CD14-positive monocyte (primary cell): ENCODE results near the gene C3orf70. TPM values are rescaled to one million over a fixed set of nuclear protein-coding genes. Genes with fewer than 3 reads are reported as not detected.

Source experiments
- DNase-seq, 3 donors: peaks; one replicate each; pipeline ENCODE4 v3.0.0-alpha.2; 2011 to 2022
- H2AFZ ChIP-seq: 2 replicates; pipeline ENCODE4 v1.6.0; 2012; ENCODE audit warnings: mild to moderate bottlenecking, low read depth, low read length, inconsistent platforms; ENCODE audit not compliant: insufficient read depth, poor library complexity, severe bottlenecking
- H3K27ac ChIP-seq, 2 donors: 1 replicate in 1 of 2; 2 replicates in 1 of 2; pipeline ENCODE4 v1.5.1; 2012 to 2013; ENCODE audit warnings: low read length in 2 of 2, control low read depth in 1 of 2, inconsistent platforms in 1 of 2, low read depth in 1 of 2, mild to moderate bottlenecking in 1 of 2
- H3K27me3 ChIP-seq, 2 donors: one replicate each; pipeline versions ENCODE4 v1.6.0 to v1.6.1; 2011 to 2013; ENCODE audit warnings: low read length in 2 of 2; ENCODE audit not compliant: control insufficient read depth in 2 of 2, insufficient read depth in 2 of 2
- H3K36me3 ChIP-seq, 2 donors: replicated peaks in 1 of 2; 1 replicate in 1 of 2; 2 replicates in 1 of 2; pipeline versions ENCODE4 v1.5.1 to v1.6.1; 2012 to 2013; ENCODE audit warnings: low read length in 2 of 2, control low read depth in 1 of 2, inconsistent platforms in 1 of 2, mild to moderate bottlenecking in 1 of 2; ENCODE audit not compliant: insufficient read depth in 2 of 2, control insufficient read depth in 1 of 2
- H3K4me1 ChIP-seq, 2 donors: 1 replicate in 1 of 2; 2 replicates in 1 of 2; pipeline versions ENCODE4 v1.5.1 to v1.6.1; 2012 to 2013; ENCODE audit warnings: low read length in 2 of 2, control low read depth in 1 of 2, inconsistent platforms in 1 of 2, mild to moderate bottlenecking in 1 of 2, moderate library complexity in 1 of 2; ENCODE audit not compliant: insufficient read depth in 2 of 2, control insufficient read depth in 1 of 2
- H3K4me2 ChIP-seq: replicated peaks from 2 replicates; pipeline ENCODE3; 2012; ENCODE audit warnings: low read length, moderate library complexity, mild to moderate bottlenecking; ENCODE audit not compliant: poor library complexity, severe bottlenecking; ENCODE audit errors: extremely low read depth
- H3K4me3 ChIP-seq, 3 experiments: fragments of 200-600 bp in 1 of 3; sonication (generic) in 1 of 3; replicated peaks in 1 of 3; 1 replicate in 2 of 3; 2 replicates in 1 of 3; pipeline ENCODE4 v1.5.1; 2011 to 2013; ENCODE audit warnings: low read length in 3 of 3, mild to moderate bottlenecking in 3 of 3, control low read depth in 2 of 3, low read depth in 2 of 3, inconsistent platforms in 1 of 3, moderate library complexity in 1 of 3
- H3K79me2 ChIP-seq: 2 replicates; pipeline ENCODE4 v1.6.0; 2012; ENCODE audit warnings: mild to moderate bottlenecking, control low read depth, inconsistent platforms, low read length, moderate library complexity; ENCODE audit not compliant: insufficient read depth
- H3K9ac ChIP-seq: 2 replicates; pipeline ENCODE4 v1.6.0; 2017; ENCODE audit warnings: low read length, mild to moderate bottlenecking; ENCODE audit not compliant: insufficient read depth, poor library complexity, severe bottlenecking
- H3K9me3 ChIP-seq, 2 donors: replicated peaks in 1 of 2; 1 replicate in 1 of 2; 2 replicates in 1 of 2; pipeline versions ENCODE4 v1.5.1 to v1.6.1; 2012 to 2013; ENCODE audit warnings: low read length in 2 of 2, control low read depth in 1 of 2; ENCODE audit not compliant: control insufficient read depth in 1 of 2, insufficient read depth in 1 of 2
- H4K20me1 ChIP-seq: 2 replicates; pipeline ENCODE4 v1.6.0; 2012; ENCODE audit warnings: mild to moderate bottlenecking, low read length, control low read depth, moderate library complexity; ENCODE audit not compliant: insufficient read depth
- H3K27ac Mint-ChIP-seq, 7 donors: one replicate each; pipeline ENCODE4 v1.8.0; 2020; ENCODE audit warnings: mild to moderate bottlenecking in 7 of 7, mixed read lengths in 7 of 7, moderate library complexity in 6 of 7, inconsistent platforms in 2 of 7
- H3K27me3 Mint-ChIP-seq, 3 donors: one replicate each; pipeline ENCODE4 v1.8.0; 2021 to 2022; ENCODE audit warnings: low read depth in 3 of 3, mild to moderate bottlenecking in 3 of 3, mixed read lengths in 3 of 3, moderate library complexity in 3 of 3, inconsistent platforms in 1 of 3
- H3K36me3 Mint-ChIP-seq, 2 donors: one replicate each; pipeline ENCODE4 v1.8.0; 2020; ENCODE audit warnings: mixed read lengths in 2 of 2, inconsistent platforms in 1 of 2, mild to moderate bottlenecking in 1 of 2
- H3K4me1 Mint-ChIP-seq: one replicate; pipeline ENCODE4 v1.8.0; 2020; ENCODE audit warnings: mild to moderate bottlenecking, mixed read lengths
- H3K4me3 Mint-ChIP-seq, 2 donors: one replicate each; pipeline ENCODE4 v1.8.0; 2020; ENCODE audit warnings: mild to moderate bottlenecking in 2 of 2, mixed read lengths in 2 of 2, moderate library complexity in 1 of 2
- H3K9me3 Mint-ChIP-seq, 7 donors: one replicate each; pipeline ENCODE4 v1.8.0; 2020 to 2022; ENCODE audit warnings: mixed read lengths in 7 of 7, mild to moderate bottlenecking in 6 of 7, moderate library complexity in 6 of 7, inconsistent platforms in 2 of 7
- CTCF ChIP-seq: fragments of 200-600 bp; IDR thresholded peaks from one replicate; pipeline ENCODE4 v1.8.0; 2022; ENCODE audit warnings: antibody characterized with exemption, mild to moderate bottlenecking
- WGBS: methylation state at CpG from one replicate; pipeline ENCODE4 v1.1.5; 2013; ENCODE audit warnings: missing lambda C conversion rate; ENCODE audit not compliant: insufficient coverage; 5-methylcytosine and 5-hydroxymethylcytosine counted together
- intact Hi-C, 2 donors: fragments of 100-400 bp; cut with micrococcal nuclease; formaldehyde crosslinking; loops; one replicate each; pipeline versions ENCODE4 v1.15.0 to v1.15.1; 2023
- polyA plus RNA-seq, 3 donors: library from polyadenylated mRNA; depleted of rRNA in 1 of 3; unstranded in 2 of 3; stranded (reverse) in 1 of 3; fragments of 300-500 nt in 2 of 3; fragments of >200 nt in 1 of 3; fragmentation: Illumina TruSeq in 2 of 3; gene quantifications; 1 replicate in 2 of 3; 2 replicates in 1 of 3; pipeline ENCODE4 v1.2.3, GENCODE V29; 2012 to 2021

Gene C3orf70
- polyA plus RNA-seq, 3 donors, result 0.01 to 0.08 TPM; not detected in 1

GRCh38 chr3:185070491-185071286, 82.2 kb downstream of the C3orf70 start:
- intact Hi-C loops, result no loop called here
- 87% methylated on average over 13 of the region's 22 CpGs for WGBS
- H3K27ac Mint-ChIP-seq, result no peak overlapping the region

More at GRCh38 chr3:185070491-185071286, 82.2 kb downstream of the C3orf70 start:
- Mint-ChIP-seq H3K4me3 (no peak overlapping the region), H3K36me3 (no peaks in the 10 kb centered on the region), H3K27me3 (peaks cover 0 to 10% (median 5%) of the 10 kb centered on the region in 3 donors), H3K4me1 (no peaks in the 10 kb centered on the region), H3K9me3 (peaks cover 0 to 4% (median 0%) of the 10 kb centered on the region in 7 donors)
- Histone ChIP-seq H3K4me1 (no peaks in the 10 kb centered on the region), H3K27ac (no peak overlapping the region), H3K79me2 (no peaks in the 10 kb centered on the region), H2AFZ (no peak overlapping the region), H4K20me1 (no peaks in the 10 kb centered on the region), H3K4me3 (no peak overlapping the region), H3K9me3 (no peaks in the 10 kb centered on the region), H3K27me3 (no peaks in the 10 kb centered on the region), H3K9ac (no peak overlapping the region), H3K4me2 (no peak overlapping the region), H3K36me3 (no peaks in the 10 kb centered on the region)
- no peak for TF ChIP-seq CTCF
- no peak for DNase-seq
